ENCODE measurements around the gene SLC15A1.

Gene SLC15A1

GRCh38 chr13:98792321-98792720 lies 39.8 kb upstream of the SLC15A1 start:
- H3K27ac ChIP-seq (ENCODE audit: low read depth, low read length): no peak overlapping the region
- no peaks in the 10 kb centered on the region for H3K36me3 ChIP-seq (ENCODE audit: insufficient read depth, low read length)

GRCh38 chr13:98791611-98792010 lies 39.1 kb upstream of the SLC15A1 start:
- no peak overlapping the region for H3K4me3 ChIP-seq (ENCODE audit: low read length)
- no peaks in the 10 kb centered on the region for H3K4me1 ChIP-seq (ENCODE audit: insufficient read depth, low read length)
- H3K9ac ChIP-seq (ENCODE audit: low read depth, low read length): no peak overlapping the region
- H3K9me3 ChIP-seq (ENCODE audit: insufficient read depth, low read depth, low read length): no peaks in the 10 kb centered on the region
- H3K36me3 ChIP-seq (ENCODE audit: insufficient read depth, low read length): no peaks in the 10 kb centered on the region
- H3K27ac ChIP-seq (ENCODE audit: low read depth, low read length): no peak overlapping the region
- no peaks in the 10 kb centered on the region for H3K27me3 ChIP-seq (ENCODE audit: insufficient read depth, low read length)
- WGBS: 96% methylated on average over 7 of the region's 7 CpGs

More at GRCh38 chr13:98792321-98792720, 39.8 kb upstream of the SLC15A1 start:
- 91% methylated on average over 9 of the region's 9 CpGs for WGBS
- Histone ChIP-seq H3K27me3 (ENCODE audit: insufficient read depth, low read length) (no peaks in the 10 kb centered on the region), H3K9me3 (ENCODE audit: insufficient read depth, low read depth, low read length) (no peaks in the 10 kb centered on the region), H3K9ac (ENCODE audit: low read depth, low read length) (no peak overlapping the region), H3K4me3 (ENCODE audit: low read length) (no peak overlapping the region), H3K4me1 (ENCODE audit: insufficient read depth, low read length) (no peaks in the 10 kb centered on the region)

DNA sequence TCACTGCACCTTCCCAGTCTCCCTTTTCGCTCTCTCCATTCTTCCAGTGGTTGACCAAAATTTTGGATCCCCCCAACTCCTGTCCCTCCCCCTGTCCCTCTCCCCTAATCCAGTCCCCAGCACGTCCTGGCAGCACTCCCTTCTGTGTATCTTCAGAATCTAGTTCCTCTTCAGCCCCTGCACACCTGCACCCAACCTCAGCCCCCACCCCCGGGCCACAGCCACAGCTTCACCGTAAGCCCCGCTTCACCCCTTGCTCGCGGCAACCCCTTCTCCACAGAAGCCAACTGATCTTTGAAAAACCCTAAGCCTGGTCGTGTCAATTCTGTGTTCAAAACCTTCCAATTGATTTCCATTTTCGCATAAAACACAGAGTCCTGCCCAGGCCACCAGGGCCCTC lies 35.5 kb upstream of the SLC15A1 start:
- Histone ChIP-seq H3K4me1 (ENCODE audit: insufficient read depth, low read length) (no peaks in the 10 kb centered on the region), H3K27ac (ENCODE audit: low read depth, low read length) (no peak overlapping the region), H3K9ac (ENCODE audit: low read depth, low read length) (no peak overlapping the region), H3K27me3 (ENCODE audit: insufficient read depth, low read length) (no peaks in the 10 kb centered on the region), H3K9me3 (ENCODE audit: insufficient read depth, low read depth, low read length) (no peaks in the 10 kb centered on the region), H3K36me3 (ENCODE audit: insufficient read depth, low read length) (no peaks in the 10 kb centered on the region), H3K4me3 (ENCODE audit: low read length) (no peak overlapping the region)
- WGBS: 91% methylated on average over 9 of the region's 9 CpGs

- no peak overlapping the region for H3K4me3 ChIP-seq (ENCODE audit: low read length)
- H3K4me1 ChIP-seq (ENCODE audit: insufficient read depth, low read length): no peaks in the 10 kb centered on the region
- no peak overlapping the region for H3K27ac ChIP-seq (ENCODE audit: low read depth, low read length)
- WGBS: 89% methylated on average over 10 of the region's 10 CpGs
- no peaks in the 10 kb centered on the region for H3K27me3 ChIP-seq (ENCODE audit: insufficient read depth, low read length)
- H3K9me3 ChIP-seq (ENCODE audit: insufficient read depth, low read depth, low read length): no peaks in the 10 kb centered on the region
- H3K9ac ChIP-seq (ENCODE audit: low read depth, low read length): no peak overlapping the region
- no peaks in the 10 kb centered on the region for H3K36me3 ChIP-seq (ENCODE audit: insufficient read depth, low read length)
These were observed 34.7 kb upstream of the SLC15A1 start for GRCh38 chr13:98787173-98787572.

DNA sequence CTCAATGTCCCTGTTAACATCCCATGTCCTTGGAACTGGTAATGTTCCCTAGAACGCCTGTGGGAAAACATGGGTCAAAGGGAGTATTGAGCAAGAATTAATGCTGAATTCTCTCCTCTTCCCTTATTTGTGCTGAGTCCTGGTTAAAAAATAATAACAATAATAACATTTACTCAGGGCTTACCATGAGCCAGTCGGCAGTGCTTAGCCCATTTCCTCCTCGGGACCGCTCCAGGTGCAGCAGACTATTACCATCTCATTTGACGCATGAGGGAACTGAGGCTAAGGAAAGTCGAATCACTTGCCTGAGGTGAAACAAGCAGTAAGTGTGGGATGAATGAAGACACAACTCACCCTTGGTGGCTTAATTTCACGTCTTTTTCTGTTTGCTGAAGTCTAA lies 33.6 kb upstream of the SLC15A1 start:
- H3K9me3 ChIP-seq (ENCODE audit: insufficient read depth, low read depth, low read length): no peaks in the 10 kb centered on the region
- H3K4me1 ChIP-seq (ENCODE audit: insufficient read depth, low read length): no peaks in the 10 kb centered on the region
- H3K4me3 ChIP-seq (ENCODE audit: low read length): no peak overlapping the region
- no peak overlapping the region for H3K27ac ChIP-seq (ENCODE audit: low read depth, low read length)
- WGBS: 94% methylated on average over 7 of the region's 7 CpGs
- H3K9ac ChIP-seq (ENCODE audit: low read depth, low read length): no peak overlapping the region
- H3K27me3 ChIP-seq (ENCODE audit: insufficient read depth, low read length): no peaks in the 10 kb centered on the region
- H3K36me3 ChIP-seq (ENCODE audit: insufficient read depth, low read length): no peaks in the 10 kb centered on the region

GRCh38 chr13:98785405-98785804 lies 32.9 kb upstream of the SLC15A1 start:
- 96% methylated on average over 10 of the region's 10 CpGs for WGBS
- no peak overlapping the region for H3K4me3 ChIP-seq (ENCODE audit: low read length)
- H3K27me3 ChIP-seq (ENCODE audit: insufficient read depth, low read length): no peaks in the 10 kb centered on the region
- no peaks in the 10 kb centered on the region for H3K9me3 ChIP-seq (ENCODE audit: insufficient read depth, low read depth, low read length)
- no peak overlapping the region for H3K9ac ChIP-seq (ENCODE audit: low read depth, low read length)
- no peak overlapping the region for H3K27ac ChIP-seq (ENCODE audit: low read depth, low read length)
- no peaks in the 10 kb centered on the region for H3K4me1 ChIP-seq (ENCODE audit: insufficient read depth, low read length)
- no peaks in the 10 kb centered on the region for H3K36me3 ChIP-seq (ENCODE audit: insufficient read depth, low read length)

GRCh38 chr13:98784666-98785065 lies 32.2 kb upstream of the SLC15A1 start:
- Histone ChIP-seq H3K4me3 (ENCODE audit: low read length) (no peak overlapping the region), H3K9ac (ENCODE audit: low read depth, low read length) (no peak overlapping the region), H3K4me1 (ENCODE audit: insufficient read depth, low read length) (no peaks in the 10 kb centered on the region), H3K9me3 (ENCODE audit: insufficient read depth, low read depth, low read length) (no peaks in the 10 kb centered on the region), H3K27me3 (ENCODE audit: insufficient read depth, low read length) (no peaks in the 10 kb centered on the region), H3K27ac (ENCODE audit: low read depth, low read length) (no peak overlapping the region), H3K36me3 (ENCODE audit: insufficient read depth, low read length) (no peaks in the 10 kb centered on the region)
- WGBS: 89% methylated on average over 8 of the region's 8 CpGs

DNA sequence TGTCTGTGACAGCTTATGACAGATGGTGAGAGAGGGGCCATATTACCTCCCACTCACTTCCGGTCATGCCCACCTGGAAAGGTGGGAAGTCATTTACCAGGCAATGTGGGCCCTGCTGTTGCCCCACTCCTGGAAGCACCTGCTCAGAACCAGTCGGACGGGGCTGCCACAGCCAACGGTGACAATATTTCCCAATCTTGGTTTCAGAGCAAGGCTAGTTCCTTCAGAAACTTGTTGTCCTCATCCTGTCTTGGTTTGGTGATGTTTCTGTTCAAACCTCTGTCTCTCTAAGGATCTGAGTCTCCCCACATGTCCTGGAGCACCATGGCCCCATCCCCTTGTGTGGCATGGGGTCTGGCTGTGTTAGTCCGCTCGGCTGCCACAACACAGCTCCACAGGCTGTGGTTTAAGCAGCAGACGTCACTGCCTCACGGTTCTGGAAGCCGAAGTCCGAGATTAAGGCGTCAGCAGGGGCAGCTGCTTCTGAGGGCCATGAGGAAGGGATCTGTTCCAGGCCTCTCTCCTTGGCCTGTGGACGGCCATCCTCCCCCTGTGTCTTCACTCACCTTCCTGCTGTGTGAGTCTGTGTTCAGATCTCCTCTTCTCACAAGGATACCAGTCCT lies 31.5 kb upstream of the SLC15A1 start:
- 93% methylated on average over 12 of the region's 12 CpGs for WGBS
- Histone ChIP-seq H3K9me3 (ENCODE audit: insufficient read depth, low read depth, low read length) (no peaks in the 10 kb centered on the region), H3K27me3 (ENCODE audit: insufficient read depth, low read length) (no peaks in the 10 kb centered on the region), H3K4me3 (ENCODE audit: low read length) (no peak overlapping the region), H3K27ac (ENCODE audit: low read depth, low read length) (no peak overlapping the region), H3K4me1 (ENCODE audit: insufficient read depth, low read length) (no peaks in the 10 kb centered on the region), H3K36me3 (ENCODE audit: insufficient read depth, low read length) (no peaks in the 10 kb centered on the region), H3K9ac (ENCODE audit: low read depth, low read length) (no peak overlapping the region)

GRCh38 chr13:98782654-98783053 lies 30.2 kb upstream of the SLC15A1 start:
- Histone ChIP-seq H3K27me3 (ENCODE audit: insufficient read depth, low read length) (no peaks in the 10 kb centered on the region), H3K9me3 (ENCODE audit: insufficient read depth, low read depth, low read length) (no peaks in the 10 kb centered on the region), H3K27ac (ENCODE audit: low read depth, low read length) (no peak overlapping the region), H3K36me3 (ENCODE audit: insufficient read depth, low read length) (no peaks in the 10 kb centered on the region), H3K4me3 (ENCODE audit: low read length) (no peak overlapping the region), H3K9ac (ENCODE audit: low read depth, low read length) (no peak overlapping the region), H3K4me1 (ENCODE audit: insufficient read depth, low read length) (peaks cover 3% of the 10 kb centered on the region; the same call in 1 of the 2 replicates)
- WGBS: 92% methylated on average over 5 of the region's 5 CpGs

DNA sequence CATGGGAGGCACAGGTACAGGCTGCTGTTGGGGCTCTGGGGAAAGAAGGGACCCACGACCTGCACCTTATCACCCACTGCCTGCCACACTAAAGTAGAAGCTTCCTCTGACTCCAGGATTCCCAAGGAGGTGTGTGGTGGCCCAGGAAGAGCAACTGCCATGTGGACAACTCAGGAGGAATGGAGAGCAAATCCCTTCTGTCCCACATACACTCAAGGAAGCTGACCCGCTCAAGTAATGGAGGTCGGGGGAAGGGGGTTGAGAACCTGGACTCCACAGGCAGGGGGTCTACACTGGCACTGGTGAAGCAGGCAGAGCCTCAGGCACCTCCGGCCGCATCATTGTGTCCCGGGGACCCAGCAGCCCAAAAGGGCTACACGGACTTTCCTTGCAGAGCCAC lies 29.4 kb upstream of the SLC15A1 start:
- H3K4me3 ChIP-seq (ENCODE audit: low read length): no peak overlapping the region
- H3K9me3 ChIP-seq (ENCODE audit: insufficient read depth, low read depth, low read length): no peaks in the 10 kb centered on the region
- H3K4me1 ChIP-seq (ENCODE audit: insufficient read depth, low read length): peaks cover 3% of the 10 kb centered on the region; the same call in 1 of the 2 replicates
- no peaks in the 10 kb centered on the region for H3K27me3 ChIP-seq (ENCODE audit: insufficient read depth, low read length)
- no peak overlapping the region for H3K27ac ChIP-seq (ENCODE audit: low read depth, low read length)
- H3K9ac ChIP-seq (ENCODE audit: low read depth, low read length): no peak overlapping the region
- no peaks in the 10 kb centered on the region for H3K36me3 ChIP-seq (ENCODE audit: insufficient read depth, low read length)
- WGBS: 94% methylated on average over 6 of the region's 7 CpGs

GRCh38 chr13:98781470-98781869 lies 29.0 kb upstream of the SLC15A1 start:
- no peak overlapping the region for H3K4me3 ChIP-seq (ENCODE audit: low read length)
- peaks cover 3% of the 10 kb centered on the region; the same call in 1 of the 2 replicates for H3K4me1 ChIP-seq (ENCODE audit: insufficient read depth, low read length)
- H3K36me3 ChIP-seq (ENCODE audit: insufficient read depth, low read length): no peaks in the 10 kb centered on the region
- H3K27ac ChIP-seq (ENCODE audit: low read depth, low read length): no peak overlapping the region
- H3K9ac ChIP-seq (ENCODE audit: low read depth, low read length): no peak overlapping the region
- H3K27me3 ChIP-seq (ENCODE audit: insufficient read depth, low read length): no peaks in the 10 kb centered on the region
- 93% methylated on average over 11 of the region's 11 CpGs for WGBS
- no peaks in the 10 kb centered on the region for H3K9me3 ChIP-seq (ENCODE audit: insufficient read depth, low read depth, low read length)

DNA sequence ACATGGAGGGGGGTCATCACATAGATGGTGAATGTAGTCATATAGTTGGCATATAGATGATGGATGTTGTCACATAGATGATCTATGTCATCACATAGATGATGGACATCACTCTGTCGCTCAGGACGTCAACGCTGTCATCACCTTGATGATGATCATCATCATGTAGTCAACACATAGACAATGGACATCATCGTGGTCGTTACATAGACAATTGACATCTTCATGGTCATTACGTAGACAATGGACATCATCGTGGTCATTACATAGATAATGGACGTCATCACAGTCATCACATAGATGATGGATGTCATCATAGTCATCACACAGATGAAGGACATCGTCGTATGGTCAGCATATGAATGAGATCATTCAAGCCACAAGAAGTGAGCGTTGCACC lies 28.6 kb upstream of the SLC15A1 start:
- 96% methylated on average over 11 of the region's 11 CpGs for WGBS
- Histone ChIP-seq H3K9me3 (ENCODE audit: insufficient read depth, low read depth, low read length) (no peaks in the 10 kb centered on the region), H3K9ac (ENCODE audit: low read depth, low read length) (no peak overlapping the region), H3K36me3 (ENCODE audit: insufficient read depth, low read length) (no peaks in the 10 kb centered on the region), H3K4me3 (ENCODE audit: low read length) (no peak overlapping the region), H3K27me3 (ENCODE audit: insufficient read depth, low read length) (no peaks in the 10 kb centered on the region), H3K4me1 (ENCODE audit: insufficient read depth, low read length) (peaks cover 3% of the 10 kb centered on the region; the same call in 1 of the 2 replicates), H3K27ac (ENCODE audit: low read depth, low read length) (no peak overlapping the region)

Data from HUES64 (cell line).